ENCODE results near the gene AMY1C. TPM values are rescaled to one million over a fixed set of nuclear protein-coding genes. Genes with fewer than 3 reads are reported as not detected.

AMY1C gene
- total RNA-seq, 1 donor from 2014 or later: not detected

- Mint-ChIP-seq H3K4me3 (ENCODE audit: low read depth) (no peak overlapping the region), H3K27me3 (no peaks in the 10 kb centered on the region), H3K27ac (no peak overlapping the region), H3K9me3 (ENCODE audit: low read depth) (peaks cover 21% of the 10 kb centered on the region), H3K36me3 (ENCODE audit: insufficient read depth) (no peaks in the 10 kb centered on the region), H3K4me1 (ENCODE audit: low read depth) (no peaks in the 10 kb centered on the region)
- TF ChIP-seq CTCF (IDR thresholded peaks at IDR 0.05; ENCODE audit: unreplicated experiment): no peak
- no peak for DNase-seq (ENCODE audit: low spot score, unreplicated experiment)
Measured at GRCh38 chr1:103761896-103762295, 12.2 kb downstream of the AMY1C start.

- H3K27me3 Mint-ChIP-seq: peaks cover 3% of the 10 kb centered on the region
- no peaks in the 10 kb centered on the region for H3K36me3 Mint-ChIP-seq (ENCODE audit: insufficient read depth)
- H3K4me1 Mint-ChIP-seq (ENCODE audit: low read depth): peaks cover 3% of the 10 kb centered on the region
- H3K9me3 Mint-ChIP-seq (ENCODE audit: low read depth): no peaks in the 10 kb centered on the region
- H3K4me3 Mint-ChIP-seq (ENCODE audit: low read depth): no peak overlapping the region
- no peak overlapping the region for H3K27ac Mint-ChIP-seq
- TF ChIP-seq CTCF (IDR thresholded peaks at IDR 0.05; ENCODE audit: unreplicated experiment): no peak
- no peak for DNase-seq (ENCODE audit: low spot score, unreplicated experiment)
Measured at GRCh38 chr1:103779932-103780331, 30.2 kb downstream of the AMY1C start.

- H3K4me1 Mint-ChIP-seq (ENCODE audit: low read depth): peaks cover 3% of the 10 kb centered on the region
- H3K9me3 Mint-ChIP-seq (ENCODE audit: low read depth): no peaks in the 10 kb centered on the region
- no peak for DNase-seq (ENCODE audit: low spot score, unreplicated experiment)
- no peak for TF ChIP-seq CTCF (IDR thresholded peaks at IDR 0.05; ENCODE audit: unreplicated experiment)
- H3K27me3 Mint-ChIP-seq: peaks cover 3% of the 10 kb centered on the region
- H3K4me3 Mint-ChIP-seq (ENCODE audit: low read depth): no peak overlapping the region
- H3K27ac Mint-ChIP-seq: no peak overlapping the region
- H3K36me3 Mint-ChIP-seq (ENCODE audit: insufficient read depth): no peaks in the 10 kb centered on the region
Measured at GRCh38 chr1:103783944-103784377, 34.3 kb downstream of the AMY1C start.

- TF ChIP-seq CTCF (IDR thresholded peaks at IDR 0.05; ENCODE audit: unreplicated experiment): peak; percentile 62
- Mint-ChIP-seq H3K27ac (no peak overlapping the region), H3K27me3 (no peaks in the 10 kb centered on the region), H3K9me3 (ENCODE audit: low read depth) (peaks cover 4% of the 10 kb centered on the region), H3K36me3 (ENCODE audit: insufficient read depth) (no peaks in the 10 kb centered on the region), H3K4me3 (ENCODE audit: low read depth) (no peak overlapping the region), H3K4me1 (ENCODE audit: low read depth) (peaks cover 4% of the 10 kb centered on the region)
- no peak for DNase-seq (ENCODE audit: low spot score, unreplicated experiment)
Measured at GRCh38 chr1:103788377-103788776, 38.7 kb downstream of the AMY1C start.

- no peak for DNase-seq (ENCODE audit: low spot score, unreplicated experiment)
- TF ChIP-seq CTCF (IDR thresholded peaks at IDR 0.05; ENCODE audit: unreplicated experiment): no peak
- H3K36me3 Mint-ChIP-seq (ENCODE audit: insufficient read depth): no peaks in the 10 kb centered on the region
- H3K9me3 Mint-ChIP-seq (ENCODE audit: low read depth): peaks cover 8% of the 10 kb centered on the region
- H3K27me3 Mint-ChIP-seq: no peaks in the 10 kb centered on the region
- H3K4me1 Mint-ChIP-seq (ENCODE audit: low read depth): peaks cover 1% of the 10 kb centered on the region
- H3K27ac Mint-ChIP-seq: no peak overlapping the region
- H3K4me3 Mint-ChIP-seq (ENCODE audit: low read depth): no peak overlapping the region
Measured at GRCh38 chr1:103790172-103790571, 40.5 kb downstream of the AMY1C start.

Other genes with a start within 250 kb of the AMY1C start
- 24.6 TPM in 2 replicates for gene RNPC3, start 224.2 kb upstream of the AMY1C start, total RNA-seq
- 5.2 and 6.0 TPM in 2 replicates for gene AMY2B, start 178.3 kb upstream of the AMY1C start, total RNA-seq
- not detected in 2 replicates for gene AMY2A, start 132.5 kb upstream of the AMY1C start, total RNA-seq
- not detected in 2 replicates for gene AMY1A, start 94.1 kb upstream of the AMY1C start, total RNA-seq
- gene AMY1B, start 53.7 kb upstream of the AMY1C start, total RNA-seq: not detected in 2 replicates

Measured in progenitor cell of endocrine pancreas (in vitro differentiated cells).